DLD1 (cell line): ENCODE data around the gene FOXO3.
"Not testable (repeated sequence)": the region's sequence is repeated elsewhere in the genome, so short reads cannot be mapped to it uniquely, and the experiment has no call there.

ENCODE experiments used
- in situ Hi-C: cut with HindIII; loops from 2 replicates; pipeline ENCODE4 v1.10.0; 2017; ENCODE audit warnings: low sequenced_read_pairs

Gene FOXO3

GRCh38 chr6:108653949-108654348 is 93.2 kb downstream of the FOXO3 start:
- in situ Hi-C loops = no loop called here

- in situ Hi-C loops = no loop called here
Measured at GRCh38 chr6:108654465-108655106, 93.9 kb downstream of the FOXO3 start.

GRCh38 chr6:108655806-108656651 is 95.3 kb downstream of the FOXO3 start:
- in situ Hi-C loops = no loop called here

- in situ Hi-C loops = no loop called here
Measured at GRCh38 chr6:108656836-108657235, 96.1 kb downstream of the FOXO3 start.

- in situ Hi-C loops = no loop called here
Measured at GRCh38 chr6:108658174-108658573, 97.5 kb downstream of the FOXO3 start.

GRCh38 chr6:108658785-108659184 is 98.1 kb downstream of the FOXO3 start:
- in situ Hi-C loops = not testable (repeated sequence)

- in situ Hi-C loops = no loop called here
Measured at GRCh38 chr6:108660251-108660650, 99.5 kb downstream of the FOXO3 start.

GRCh38 chr6:108661430-108661829 is 100.7 kb downstream of the FOXO3 start:
- in situ Hi-C loops = no loop called here

- in situ Hi-C loops = no loop called here
Measured at GRCh38 chr6:108661982-108662381, 101.3 kb downstream of the FOXO3 start.

- in situ Hi-C loops = no loop called here
Measured at GRCh38 chr6:108662702-108663101, 102.0 kb downstream of the FOXO3 start.

- in situ Hi-C loops = not testable (repeated sequence)
Measured at GRCh38 chr6:108663494-108664064, 102.9 kb downstream of the FOXO3 start.

GRCh38 chr6:108665495-108666196 is 104.9 kb downstream of the FOXO3 start:
- in situ Hi-C loops = no loop called here

GRCh38 chr6:108666656-108667260 is 106.0 kb downstream of the FOXO3 start:
- in situ Hi-C loops = no loop called here

GRCh38 chr6:108667993-108668392 is 107.3 kb downstream of the FOXO3 start:
- in situ Hi-C loops = no loop called here

- in situ Hi-C loops = no loop called here
Measured at GRCh38 chr6:108669673-108670072, 109.0 kb downstream of the FOXO3 start.

GRCh38 chr6:108671175-108671574 is 110.5 kb downstream of the FOXO3 start:
- in situ Hi-C loops = no loop called here

GRCh38 chr6:108671790-108672189 is 111.1 kb downstream of the FOXO3 start:
- in situ Hi-C loops = no loop called here

GRCh38 chr6:108672641-108673040 is 111.9 kb downstream of the FOXO3 start:
- in situ Hi-C loops = no loop called here

GRCh38 chr6:108673153-108673552 is 112.4 kb downstream of the FOXO3 start:
- in situ Hi-C loops = no loop called here

GRCh38 chr6:108673602-108674001 is 112.9 kb downstream of the FOXO3 start:
- in situ Hi-C loops = no loop called here
